ENCODE measurements around the gene ARHGAP15.

ARHGAP15 gene

GRCh38 chr2:143702931-143703330 lies 573.7 kb downstream of the ARHGAP15 start:
- no peak for TF ChIP-seq FOXM1 (IDR thresholded peaks at IDR 0.05; ENCODE audit: borderline replicate concordance, low read depth)

GRCh38 chr2:143704451-143705106 lies 575.4 kb downstream of the ARHGAP15 start:
- TF ChIP-seq ZBTB7A (IDR thresholded peaks at IDR 0.05; ENCODE audit: low read depth), result no peak
- TF ChIP-seq FOXM1 (IDR thresholded peaks at IDR 0.05; ENCODE audit: borderline replicate concordance, low read depth), result no peak
- TF ChIP-seq RAD21 (IDR thresholded peaks at IDR 0.05; ENCODE audit: low read depth), result no peak
- TF ChIP-seq USF1 (IDR thresholded peaks at IDR 0.05), result no peak
- TF ChIP-seq TAF1 (IDR thresholded peaks at IDR 0.05; ENCODE audit: low read depth), result no peak
- no peak for TF ChIP-seq CREB1 (IDR thresholded peaks at IDR 0.05; ENCODE audit: low read depth)
- TF ChIP-seq YY1 (IDR thresholded peaks at IDR 0.05; ENCODE audit: low read depth), result no peak
- TF ChIP-seq TEAD4 (IDR thresholded peaks at IDR 0.05), result no peak
- TF ChIP-seq TCF12 (IDR thresholded peaks at IDR 0.05; ENCODE audit: low read depth), result no peak
- no peak for TF ChIP-seq NFIC (IDR thresholded peaks at IDR 0.05)
- no peak for TF ChIP-seq EGR1 (IDR thresholded peaks at IDR 0.05)
- no peak for TF ChIP-seq MAX (IDR thresholded peaks at IDR 0.05)
- no peak for TF ChIP-seq REST (IDR thresholded peaks at IDR 0.05; ENCODE audit: low read depth)
- TF ChIP-seq EP300 (IDR thresholded peaks at IDR 0.05; ENCODE audit: borderline replicate concordance), result no peak
- no peak for TF ChIP-seq CEBPB (IDR thresholded peaks at IDR 0.05)

- TF ChIP-seq CEBPB (IDR thresholded peaks at IDR 0.05), result no peak
- no peak for TF ChIP-seq FOXM1 (IDR thresholded peaks at IDR 0.05; ENCODE audit: borderline replicate concordance, low read depth)
- no peak for TF ChIP-seq NFIC (IDR thresholded peaks at IDR 0.05)
- 0 out of 2 replicates have a peak, but pooled peaks have one; percentile 5 for TF ChIP-seq TEAD4 (IDR thresholded peaks at IDR 0.05)
- no peak for TF ChIP-seq TCF12 (IDR thresholded peaks at IDR 0.05; ENCODE audit: low read depth)
- no peak for TF ChIP-seq EP300 (IDR thresholded peaks at IDR 0.05; ENCODE audit: borderline replicate concordance)
- TF ChIP-seq REST (IDR thresholded peaks at IDR 0.05; ENCODE audit: low read depth), result no peak
Measured at GRCh38 chr2:143705108-143705707, 576.0 kb downstream of the ARHGAP15 start.

GRCh38 chr2:143706354-143706753 lies 577.1 kb downstream of the ARHGAP15 start:
- no peak for TF ChIP-seq TEAD4 (IDR thresholded peaks at IDR 0.05)

- TF ChIP-seq ZBTB7A (IDR thresholded peaks at IDR 0.05; ENCODE audit: low read depth) (no peak), MAX (IDR thresholded peaks at IDR 0.05) (no peak), RAD21 (IDR thresholded peaks at IDR 0.05; ENCODE audit: low read depth) (no peak), REST (IDR thresholded peaks at IDR 0.05; ENCODE audit: low read depth) (no peak), TCF12 (IDR thresholded peaks at IDR 0.05; ENCODE audit: low read depth) (no peak), CREB1 (IDR thresholded peaks at IDR 0.05; ENCODE audit: low read depth) (no peak), EGR1 (IDR thresholded peaks at IDR 0.05) (no peak), NFIC (IDR thresholded peaks at IDR 0.05) (no peak), USF1 (IDR thresholded peaks at IDR 0.05) (no peak), EP300 (IDR thresholded peaks at IDR 0.05; ENCODE audit: borderline replicate concordance) (no peak), YY1 (IDR thresholded peaks at IDR 0.05; ENCODE audit: low read depth) (no peak), TAF1 (IDR thresholded peaks at IDR 0.05; ENCODE audit: low read depth) (no peak)
Measured at GRCh38 chr2:143708682-143709081, 579.5 kb downstream of the ARHGAP15 start.

All from Ishikawa (cell line).